Measurements from ENCODE around the gene EPB41.
"Not testable (repeated sequence)": the region's sequence is repeated elsewhere in the genome, so short reads cannot be mapped to it uniquely, and the experiment has no call there.

DNA sequence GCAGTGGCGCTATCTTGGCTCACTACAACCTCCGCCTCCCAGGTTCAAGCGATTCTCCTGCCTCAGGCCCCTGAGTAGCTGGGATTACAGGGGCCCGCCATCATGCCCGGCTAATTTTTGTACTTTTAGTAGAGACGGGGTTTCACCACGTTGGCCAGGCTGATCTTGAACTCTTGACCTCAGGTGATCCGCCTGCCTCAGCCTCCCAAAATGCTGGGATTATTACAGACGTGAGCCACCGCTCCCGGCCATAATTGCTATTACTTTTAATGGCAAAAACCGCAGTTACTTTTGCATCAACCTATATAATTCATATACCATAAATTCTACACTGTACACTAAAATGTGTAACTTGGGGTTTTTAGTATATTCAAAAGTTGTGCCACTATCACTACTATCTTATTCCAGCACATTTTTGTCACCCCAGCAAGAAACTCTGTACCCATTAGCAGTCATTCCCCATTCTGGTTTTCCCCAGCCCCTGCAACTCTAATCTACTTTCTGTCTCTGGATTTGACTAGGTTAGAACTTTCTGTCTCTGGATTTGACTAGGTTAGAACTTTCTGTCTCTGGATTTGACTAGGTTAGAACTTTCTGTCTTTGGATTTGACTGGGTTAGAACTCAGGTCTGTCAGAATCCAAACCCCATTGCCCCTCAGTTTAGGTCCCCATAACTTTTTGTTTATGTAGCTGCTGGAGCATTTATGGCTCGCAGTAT lies 47.9 kb downstream of the EPB41 start:
- TF ChIP-seq CTCF, POLR2A, POLR2AphosphoS5 (IDR thresholded peaks at IDR 0.05): not testable (repeated sequence)
